Mammary epithelial cell (primary cell): ENCODE measurements around the gene MASP2.

Experiments used
- EZH2 ChIP-seq: IDR thresholded peaks from 2 replicates; pipeline ENCODE4 v1.6.1; 2012; ENCODE audit warnings: low read length, inconsistent platforms, borderline replicate concordance
- TF ChIP-seq, protein P1 (sequence below), 2 donors: IDR thresholded peaks in 1 of 2; conservative IDR thresholded peaks in 1 of 2; 2 replicates each; pipeline ENCODE4 v1.5.1; 2011 to 2012; ENCODE audit warnings: inconsistent platforms in 2 of 2, low read length in 2 of 2, mild to moderate bottlenecking in 2 of 2, control low read depth in 1 of 2, low read depth in 1 of 2; ENCODE audit not compliant: insufficient read depth in 1 of 2; ENCODE audit errors: extremely low read depth in 1 of 2

DNA sequence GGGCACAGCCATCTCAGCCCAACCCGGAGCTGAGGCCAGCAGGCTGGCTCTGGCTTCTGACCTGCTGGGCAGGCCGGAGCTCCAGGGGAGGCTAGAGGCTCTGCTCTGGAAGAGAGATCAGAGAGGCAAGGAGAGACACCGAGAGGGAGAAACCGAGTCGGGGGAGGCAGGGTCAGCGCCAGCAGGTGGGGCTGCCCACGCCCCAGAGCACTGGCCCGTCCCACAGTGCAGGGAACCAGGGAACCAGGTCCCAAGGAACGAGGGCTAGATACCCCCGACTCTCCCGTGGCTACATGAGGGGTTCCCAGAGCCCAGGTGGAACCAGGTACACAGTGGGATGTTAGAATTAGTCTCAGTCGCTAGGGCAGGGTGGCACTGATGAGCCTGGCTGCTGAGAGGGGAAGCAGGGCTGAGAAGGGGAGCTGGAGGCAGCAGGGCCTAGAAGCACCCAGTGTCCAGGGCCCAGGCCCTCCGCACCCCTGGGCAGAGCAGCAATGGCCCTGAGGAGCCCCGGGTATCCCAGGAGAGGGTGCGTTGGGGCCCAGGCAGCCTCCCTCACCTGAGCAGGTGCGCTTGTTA lies 2.1 kb downstream of the MASP2 start:
- TF ChIP-seq, protein P1, sequence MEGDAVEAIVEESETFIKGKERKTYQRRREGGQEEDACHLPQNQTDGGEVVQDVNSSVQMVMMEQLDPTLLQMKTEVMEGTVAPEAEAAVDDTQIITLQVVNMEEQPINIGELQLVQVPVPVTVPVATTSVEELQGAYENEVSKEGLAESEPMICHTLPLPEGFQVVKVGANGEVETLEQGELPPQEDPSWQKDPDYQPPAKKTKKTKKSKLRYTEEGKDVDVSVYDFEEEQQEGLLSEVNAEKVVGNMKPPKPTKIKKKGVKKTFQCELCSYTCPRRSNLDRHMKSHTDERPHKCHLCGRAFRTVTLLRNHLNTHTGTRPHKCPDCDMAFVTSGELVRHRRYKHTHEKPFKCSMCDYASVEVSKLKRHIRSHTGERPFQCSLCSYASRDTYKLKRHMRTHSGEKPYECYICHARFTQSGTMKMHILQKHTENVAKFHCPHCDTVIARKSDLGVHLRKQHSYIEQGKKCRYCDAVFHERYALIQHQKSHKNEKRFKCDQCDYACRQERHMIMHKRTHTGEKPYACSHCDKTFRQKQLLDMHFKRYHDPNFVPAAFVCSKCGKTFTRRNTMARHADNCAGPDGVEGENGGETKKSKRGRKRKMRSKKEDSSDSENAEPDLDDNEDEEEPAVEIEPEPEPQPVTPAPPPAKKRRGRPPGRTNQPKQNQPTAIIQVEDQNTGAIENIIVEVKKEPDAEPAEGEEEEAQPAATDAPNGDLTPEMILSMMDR (conservative IDR thresholded peaks at IDR 0.05 in 1 of 2, IDR thresholded peaks at IDR 0.05 in 1 of 2; ENCODE audit: extremely low read depth in 1 of 2, insufficient read depth in 1 of 2, low read depth in 1 of 2, low read length in 2 of 2): no peak
- TF ChIP-seq EZH2: no peak
